Measurements from ENCODE around the gene RNF11.

RNF11 gene

GRCh38 chr1:51316113-51316845 lies 80.2 kb downstream of the RNF11 start:
- ChIA-PET CTCF (no interaction called here), POLR2A (ENCODE audit: low non-redundant PET) (no interaction called here)
- TF ChIP-seq CTCF (conservative IDR thresholded peaks at IDR 0.05; ENCODE audit: low read depth): no peak
- no peak for DNase-seq (ENCODE audit: low spot score)
- no peak overlapping the region for H3K27ac ChIP-seq

- ChIA-PET POLR2A (ENCODE audit: low non-redundant PET) (no interaction called here), CTCF (no interaction called here)
- H3K27ac ChIP-seq: no peak overlapping the region
- no peak for DNase-seq (ENCODE audit: low spot score)
- TF ChIP-seq CTCF (conservative IDR thresholded peaks at IDR 0.05; ENCODE audit: low read depth): no peak
These were observed 80.7 kb downstream of the RNF11 start for GRCh38 chr1:51316846-51317120.

- no peak for TF ChIP-seq CTCF (conservative IDR thresholded peaks at IDR 0.05; ENCODE audit: low read depth)
- ChIA-PET CTCF (interaction anchor here (0.6 to 0.7 kb wide), 2 partner anchors 11 to 28 kb away, joined by 3 read pairs; no protein-coding TSS in a partner anchor), POLR2A (ENCODE audit: low non-redundant PET) (no interaction called here)
- DNase-seq (ENCODE audit: low spot score): no peak
- H3K27ac ChIP-seq: no peak overlapping the region
These were observed 81.7 kb downstream of the RNF11 start for GRCh38 chr1:51317798-51318197.

- TF ChIP-seq CTCF (conservative IDR thresholded peaks at IDR 0.05; ENCODE audit: low read depth): no peak
- POLR2A ChIA-PET (ENCODE audit: low non-redundant PET): no interaction called here
- no peak for DNase-seq (ENCODE audit: low spot score)
- CTCF ChIA-PET: interaction anchor here (0.6 kb wide), 2 partner anchors 38 to 233 kb away, joined by 3 to 8 read pairs; no protein-coding TSS in a partner anchor
- no peak overlapping the region for H3K27ac ChIP-seq
These were observed 85.2 kb downstream of the RNF11 start for GRCh38 chr1:51320967-51321923.

GRCh38 chr1:51321924-51322280 lies 85.8 kb downstream of the RNF11 start:
- ChIA-PET CTCF (interaction anchor here (0.6 kb wide), 1 partner anchor 234 kb away, joined by 8 read pairs; no protein-coding TSS in a partner anchor), POLR2A (ENCODE audit: low non-redundant PET) (no interaction called here)
- H3K27ac ChIP-seq: no peak overlapping the region
- no peak for TF ChIP-seq CTCF (conservative IDR thresholded peaks at IDR 0.05; ENCODE audit: low read depth)
- DNase-seq (ENCODE audit: low spot score): no peak

GRCh38 chr1:51322417-51323101 lies 86.5 kb downstream of the RNF11 start:
- TF ChIP-seq CTCF (conservative IDR thresholded peaks at IDR 0.05; ENCODE audit: low read depth): no peak
- POLR2A ChIA-PET (ENCODE audit: low non-redundant PET): no interaction called here
- no peak overlapping the region for H3K27ac ChIP-seq
- CTCF ChIA-PET: no interaction called here
- no peak for DNase-seq (ENCODE audit: low spot score)
